ENCODE data around the gene CCL13. TPM values are rescaled to one million over a fixed set of nuclear protein-coding genes. Genes with fewer than 3 reads are reported as not detected.

The CCL13 gene
- polyA plus RNA-seq, 1 donor from 2014 or later: not detected

DNA sequence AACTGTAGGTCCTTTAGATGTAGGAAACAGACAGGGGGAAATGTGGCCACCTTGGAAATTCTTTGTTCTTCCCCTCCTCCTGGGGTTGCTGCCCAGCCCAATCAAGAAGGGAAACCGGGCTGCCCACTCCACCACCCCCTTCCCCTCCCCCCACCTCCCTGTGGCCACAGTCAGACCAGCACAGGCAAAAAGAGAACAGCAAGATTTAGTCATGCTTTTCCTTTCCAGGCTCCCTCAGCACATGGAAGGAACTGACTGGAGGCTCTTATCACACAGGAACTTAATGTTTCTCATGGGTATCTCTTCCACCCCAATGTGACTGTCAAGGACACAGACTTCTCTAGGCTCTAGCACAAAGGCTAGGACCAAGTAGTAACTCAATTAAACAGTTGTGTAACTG lies 9.7 kb downstream of the CCL13 start:
- Histone ChIP-seq H3K4me3 (ENCODE audit: low read length) (no peak overlapping the region), H3K9me2 (ENCODE audit: insufficient read depth, low read length) (no peaks in the 10 kb centered on the region), H3K27ac (ENCODE audit: low read length) (no peak overlapping the region), H3K9ac (ENCODE audit: low read length) (no peak overlapping the region), H3K4me2 (ENCODE audit: low read length) (no peak overlapping the region), H4K20me1 (ENCODE audit: insufficient read depth) (no peaks in the 10 kb centered on the region), H3F3A (ENCODE audit: insufficient read depth, low read length, poor library complexity, severe bottlenecking) (no peaks in the 10 kb centered on the region), H2AFZ (ENCODE audit: low read depth, low read length) (no peak overlapping the region), H3K36me3 (ENCODE audit: insufficient read depth, low read length) (no peaks in the 10 kb centered on the region), H3K9me3 (ENCODE audit: low read length) (no peaks in the 10 kb centered on the region), H3K27me3 (ENCODE audit: insufficient read depth, low read depth, low read length) (no peaks in the 10 kb centered on the region), H3K79me2 (replicated peaks; ENCODE audit: insufficient read depth, low read length) (no peaks in the 10 kb centered on the region)
- TF ChIP-seq RAD21 (conservative IDR thresholded peaks at IDR 0.05) (no peak), TAF1 (IDR thresholded peaks at IDR 0.05; ENCODE audit: low read depth) (no peak), POLR2AphosphoS5 (IDR thresholded peaks at IDR 0.05) (no peak)
- TF ChIP-seq, protein P1, sequence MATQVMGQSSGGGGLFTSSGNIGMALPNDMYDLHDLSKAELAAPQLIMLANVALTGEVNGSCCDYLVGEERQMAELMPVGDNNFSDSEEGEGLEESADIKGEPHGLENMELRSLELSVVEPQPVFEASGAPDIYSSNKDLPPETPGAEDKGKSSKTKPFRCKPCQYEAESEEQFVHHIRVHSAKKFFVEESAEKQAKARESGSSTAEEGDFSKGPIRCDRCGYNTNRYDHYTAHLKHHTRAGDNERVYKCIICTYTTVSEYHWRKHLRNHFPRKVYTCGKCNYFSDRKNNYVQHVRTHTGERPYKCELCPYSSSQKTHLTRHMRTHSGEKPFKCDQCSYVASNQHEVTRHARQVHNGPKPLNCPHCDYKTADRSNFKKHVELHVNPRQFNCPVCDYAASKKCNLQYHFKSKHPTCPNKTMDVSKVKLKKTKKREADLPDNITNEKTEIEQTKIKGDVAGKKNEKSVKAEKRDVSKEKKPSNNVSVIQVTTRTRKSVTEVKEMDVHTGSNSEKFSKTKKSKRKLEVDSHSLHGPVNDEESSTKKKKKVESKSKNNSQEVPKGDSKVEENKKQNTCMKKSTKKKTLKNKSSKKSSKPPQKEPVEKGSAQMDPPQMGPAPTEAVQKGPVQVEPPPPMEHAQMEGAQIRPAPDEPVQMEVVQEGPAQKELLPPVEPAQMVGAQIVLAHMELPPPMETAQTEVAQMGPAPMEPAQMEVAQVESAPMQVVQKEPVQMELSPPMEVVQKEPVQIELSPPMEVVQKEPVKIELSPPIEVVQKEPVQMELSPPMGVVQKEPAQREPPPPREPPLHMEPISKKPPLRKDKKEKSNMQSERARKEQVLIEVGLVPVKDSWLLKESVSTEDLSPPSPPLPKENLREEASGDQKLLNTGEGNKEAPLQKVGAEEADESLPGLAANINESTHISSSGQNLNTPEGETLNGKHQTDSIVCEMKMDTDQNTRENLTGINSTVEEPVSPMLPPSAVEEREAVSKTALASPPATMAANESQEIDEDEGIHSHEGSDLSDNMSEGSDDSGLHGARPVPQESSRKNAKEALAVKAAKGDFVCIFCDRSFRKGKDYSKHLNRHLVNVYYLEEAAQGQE (IDR thresholded peaks at IDR 0.05; ENCODE audit: borderline replicate concordance): no peak

DNA sequence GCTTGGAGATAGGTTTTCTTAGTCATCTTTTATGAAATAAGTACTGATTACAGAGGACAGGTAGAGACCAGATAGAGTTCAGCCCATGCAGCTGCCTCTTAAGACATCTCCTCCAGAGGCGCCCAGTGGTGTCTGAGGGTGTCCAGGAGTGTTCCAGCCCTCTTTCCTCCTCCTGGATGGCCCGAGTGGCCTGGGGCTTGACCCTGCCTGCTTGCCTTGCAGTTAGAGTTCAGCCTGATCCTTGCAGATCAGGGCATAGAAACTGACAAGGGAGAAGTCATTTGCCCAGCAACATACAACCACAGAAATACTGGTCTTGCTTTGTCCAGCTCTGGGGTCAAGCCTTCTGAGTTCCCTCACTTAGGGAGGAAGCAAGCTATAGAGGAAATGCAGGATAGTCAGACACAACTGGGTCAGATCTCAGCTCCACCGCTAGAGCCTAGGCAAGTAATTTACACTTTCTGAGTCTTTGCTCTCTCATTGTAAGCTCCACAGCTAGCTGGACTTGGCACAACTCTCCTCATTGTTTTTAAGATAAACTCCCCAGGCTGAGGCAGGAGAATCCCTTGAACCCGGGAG lies 10.3 kb downstream of the CCL13 start:
- H3K4me3 ChIP-seq (ENCODE audit: low read length): no peak overlapping the region
- no peaks in the 10 kb centered on the region for H3K27me3 ChIP-seq (ENCODE audit: insufficient read depth, low read depth, low read length)
- H3K36me3 ChIP-seq (ENCODE audit: insufficient read depth, low read length): no peaks in the 10 kb centered on the region
- no peaks in the 10 kb centered on the region for H3K79me2 ChIP-seq (replicated peaks; ENCODE audit: insufficient read depth, low read length)
- H2AFZ ChIP-seq (ENCODE audit: low read depth, low read length): no peak overlapping the region
- no peaks in the 10 kb centered on the region for H3K9me3 ChIP-seq (ENCODE audit: low read length)
- H3K4me2 ChIP-seq (ENCODE audit: low read length): no peak overlapping the region
- no peaks in the 10 kb centered on the region for H3F3A ChIP-seq (ENCODE audit: insufficient read depth, low read length, poor library complexity, severe bottlenecking)
- H3K27ac ChIP-seq (ENCODE audit: low read length): no peak overlapping the region
- H4K20me1 ChIP-seq (ENCODE audit: insufficient read depth): no peaks in the 10 kb centered on the region
- H3K9me2 ChIP-seq (ENCODE audit: insufficient read depth, low read length): no peaks in the 10 kb centered on the region
- TF ChIP-seq, protein P2, sequence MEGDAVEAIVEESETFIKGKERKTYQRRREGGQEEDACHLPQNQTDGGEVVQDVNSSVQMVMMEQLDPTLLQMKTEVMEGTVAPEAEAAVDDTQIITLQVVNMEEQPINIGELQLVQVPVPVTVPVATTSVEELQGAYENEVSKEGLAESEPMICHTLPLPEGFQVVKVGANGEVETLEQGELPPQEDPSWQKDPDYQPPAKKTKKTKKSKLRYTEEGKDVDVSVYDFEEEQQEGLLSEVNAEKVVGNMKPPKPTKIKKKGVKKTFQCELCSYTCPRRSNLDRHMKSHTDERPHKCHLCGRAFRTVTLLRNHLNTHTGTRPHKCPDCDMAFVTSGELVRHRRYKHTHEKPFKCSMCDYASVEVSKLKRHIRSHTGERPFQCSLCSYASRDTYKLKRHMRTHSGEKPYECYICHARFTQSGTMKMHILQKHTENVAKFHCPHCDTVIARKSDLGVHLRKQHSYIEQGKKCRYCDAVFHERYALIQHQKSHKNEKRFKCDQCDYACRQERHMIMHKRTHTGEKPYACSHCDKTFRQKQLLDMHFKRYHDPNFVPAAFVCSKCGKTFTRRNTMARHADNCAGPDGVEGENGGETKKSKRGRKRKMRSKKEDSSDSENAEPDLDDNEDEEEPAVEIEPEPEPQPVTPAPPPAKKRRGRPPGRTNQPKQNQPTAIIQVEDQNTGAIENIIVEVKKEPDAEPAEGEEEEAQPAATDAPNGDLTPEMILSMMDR (IDR thresholded peaks at IDR 0.05; ENCODE audit: poor library complexity, severe bottlenecking): no peak
- TF ChIP-seq MXI1 (conservative IDR thresholded peaks at IDR 0.05; ENCODE audit: poor library complexity, severe bottlenecking) (no peak), RAD21 (conservative IDR thresholded peaks at IDR 0.05) (no peak), SMC3 (conservative IDR thresholded peaks at IDR 0.05; ENCODE audit: poor library complexity) (no peak), POLR2AphosphoS5 (IDR thresholded peaks at IDR 0.05) (no peak), TAF1 (IDR thresholded peaks at IDR 0.05; ENCODE audit: low read depth) (no peak), EZH2 (IDR thresholded peaks at IDR 0.05; ENCODE audit: borderline replicate concordance, insufficient read depth, low read length, poor library complexity, severe bottlenecking) (no peak), EP300 (conservative IDR thresholded peaks at IDR 0.05; ENCODE audit: poor library complexity, severe bottlenecking) (no peak)
- TF ChIP-seq, protein P1 (IDR thresholded peaks at IDR 0.05; ENCODE audit: borderline replicate concordance): no peak
- no peak overlapping the region for H3K9ac ChIP-seq (ENCODE audit: low read length)

All from neural cell (in vitro differentiated cells).